PC-9 (cell line): Measurements from ENCODE around the gene AP1S2. TPM values are rescaled to one million over a fixed set of nuclear protein-coding genes. Genes with fewer than 3 reads are reported as not detected.
"Not testable (repeated sequence)": the region's sequence is repeated elsewhere in the genome, so short reads cannot be mapped to it uniquely, and the experiment has no call there.

Source experiments
- BruUV-seq: library from RNA; stranded (reverse); fragments of 400-500 nt; replicated peaks from 2 replicates; lab custom pipeline; 2021; lab: Mats Ljungman, UMichigan
- CTCF ChIA-PET: fragments of 300-600 bp; sonication (Branson Sonifier 250); formaldehyde crosslinking; loops from one replicate; lab custom pipeline; 2022; ENCODE audit warnings: antibody characterized with exemption; lab: Charles Lee
- POLR2A ChIA-PET: fragments of 300-600 bp; sonication (Branson Sonifier 250); formaldehyde crosslinking; loops from one replicate; lab custom pipeline; 2022; ENCODE audit warnings: antibody characterized with exemption; ENCODE audit not compliant: unreplicated experiment; lab: Charles Lee
- DNase-seq, 2 experiments: peaks; one replicate each; pipeline versions ENCODE4 v3.0.0 to v3.0.0-alpha.2; 2015 to 2022; ENCODE audit warnings: mixed read lengths in 1 of 2
- H2AFZ ChIP-seq: fragments of 200-600 bp; sonication (generic); 2 replicates; pipeline ENCODE4 v1.8.1; 2017; ENCODE audit warnings: antibody characterized with exemption
- H3F3A ChIP-seq: fragments of 200-600 bp; sonication (generic); 2 replicates; pipeline ENCODE4 v1.8.1; 2017; ENCODE audit warnings: antibody characterized with exemption, mild to moderate bottlenecking, low read depth; ENCODE audit not compliant: insufficient read depth
- H3K27ac ChIP-seq: fragments of 200-600 bp; sonication (generic); 2 replicates; pipeline ENCODE4 v1.6.1; 2016; ENCODE audit warnings: mixed run types
- H3K27me3 ChIP-seq: fragments of 200-600 bp; sonication (generic); 2 replicates; pipeline ENCODE4 v1.6.1; 2016; ENCODE audit warnings: low read depth, mixed run types; ENCODE audit not compliant: insufficient read depth
- H3K36me3 ChIP-seq: fragments of 200-600 bp; sonication (generic); 2 replicates; pipeline ENCODE4 v1.6.1; 2016; ENCODE audit warnings: low read depth, mixed run types
- H3K4me1 ChIP-seq: fragments of 200-600 bp; sonication (generic); replicated peaks from 2 replicates; pipeline ENCODE4 v1.6.1; 2016; ENCODE audit warnings: mixed run types; ENCODE audit not compliant: insufficient read depth
- H3K4me2 ChIP-seq: fragments of 200-600 bp; sonication (generic); 2 replicates; pipeline ENCODE4 v1.6.1; 2017; ENCODE audit warnings: mixed run types
- H3K4me3 ChIP-seq: fragments of 200-600 bp; sonication (generic); 2 replicates; pipeline ENCODE4 v1.6.1; 2016; ENCODE audit warnings: mixed run types
- H3K79me2 ChIP-seq: fragments of 200-600 bp; sonication (generic); 2 replicates; pipeline ENCODE4 v1.6.1; 2017; ENCODE audit warnings: low read depth, mixed run types
- H3K9me2 ChIP-seq: fragments of 200-600 bp; sonication (generic); 2 replicates; pipeline ENCODE4 v1.8.1; 2017; ENCODE audit warnings: mild to moderate bottlenecking; ENCODE audit not compliant: insufficient read depth
- H3K9me3 ChIP-seq: fragments of 200-600 bp; sonication (generic); 2 replicates; pipeline ENCODE4 v1.8.1; 2016; ENCODE audit warnings: low read depth; ENCODE audit not compliant: insufficient read depth
- H4K20me1 ChIP-seq: fragments of 200-600 bp; sonication (generic); 2 replicates; pipeline ENCODE4 v1.8.1; 2017; ENCODE audit not compliant: insufficient read depth
- CTCF ChIP-seq: fragments of 200-600 bp; sonication (generic); conservative IDR thresholded peaks from 2 replicates; pipeline ENCODE4 v1.6.1; 2017; ENCODE audit warnings: mixed run types, antibody characterized with exemption, mild to moderate bottlenecking, moderate library complexity
- EZH2 ChIP-seq: fragments of 200-600 bp; sonication (generic); IDR thresholded peaks from 2 replicates; pipeline ENCODE4 v1.8.0; 2017; ENCODE audit warnings: antibody characterized with exemption, low read depth
- intact Hi-C: fragments of 100-400 bp; cut with micrococcal nuclease; formaldehyde crosslinking; loops from one replicate; pipeline ENCODE4 v1.10.0; 2022; ENCODE audit not compliant: unreplicated experiment
- total RNA-seq: library from RNA; stranded (reverse); gene quantifications from 2 replicates; pipeline ENCODE4 v1.2.3, GENCODE V29; 2021

The AP1S2 gene
- total RNA-seq, 1 experiment from 2014 or later = 14.2 TPM

- Histone ChIP-seq H3K4me2 (no peak overlapping the region), H3K9me3 (no peaks in the 10 kb centered on the region; the same call in 1 of the 2 replicates), H3K27ac (no peak overlapping the region), H3K4me3 (no peak overlapping the region), H2AFZ (no peak overlapping the region), H4K20me1 (no peaks in the 10 kb centered on the region), H3K4me1 (0 out of 2 replicates have a peak, but pooled peaks cover 5% of the 10 kb centered on the region), H3K27me3 (no peaks in the 10 kb centered on the region), H3K9me2 (no peaks in the 10 kb centered on the region), H3F3A (no peaks in the 10 kb centered on the region), H3K36me3 (no peaks in the 10 kb centered on the region), H3K79me2 (no peaks in the 10 kb centered on the region)
- CTCF ChIA-PET = no interaction called here
- intact Hi-C loops = no loop called here
- no peak for DNase-seq
- TF ChIP-seq CTCF (no peak), EZH2 (no peak)
- POLR2A ChIA-PET = no interaction called here
- BruUV-seq = no TSS peak
These were observed 28.9 kb upstream of the AP1S2 start for GRCh38 chrX:15883540-15883863.

GRCh38 chrX:15882704-15883539 lies 28.3 kb upstream of the AP1S2 start:
- H3K9me3 ChIP-seq = no peaks in the 10 kb centered on the region; the same call in 1 of the 2 replicates
- no peaks in the 10 kb centered on the region for H3K9me2 ChIP-seq
- H2AFZ ChIP-seq = no peak overlapping the region
- 0 out of 2 replicates have a peak, but pooled peaks cover 5% of the 10 kb centered on the region for H3K4me1 ChIP-seq
- ChIA-PET POLR2A (no interaction called here), CTCF (no interaction called here)
- H4K20me1 ChIP-seq = no peaks in the 10 kb centered on the region
- TF ChIP-seq EZH2 = no peak
- TF ChIP-seq CTCF = no peak
- intact Hi-C loops = no loop called here
- no peaks in the 10 kb centered on the region for H3K27me3 ChIP-seq
- DNase-seq = peak in 1 of 2 experiments; percentile 2
- no peak overlapping the region for H3K27ac ChIP-seq
- H3K79me2 ChIP-seq = no peaks in the 10 kb centered on the region
- no peaks in the 10 kb centered on the region for H3F3A ChIP-seq
- peak overlapping the region; percentile 16; the same call in 1 of the 2 replicates for H3K4me2 ChIP-seq
- BruUV-seq = no TSS peak
- no peak overlapping the region for H3K4me3 ChIP-seq
- H3K36me3 ChIP-seq = no peaks in the 10 kb centered on the region

GRCh38 chrX:15881381-15881897 lies 26.8 kb upstream of the AP1S2 start:
- no peak overlapping the region for H3K4me2 ChIP-seq
- no peaks in the 10 kb centered on the region for H3K36me3 ChIP-seq
- H2AFZ ChIP-seq = no peak overlapping the region
- no peaks in the 10 kb centered on the region for H3K27me3 ChIP-seq
- no peak overlapping the region for H3K27ac ChIP-seq
- POLR2A ChIA-PET = no interaction called here
- DNase-seq = no peak
- no peak overlapping the region for H3K4me3 ChIP-seq
- TF ChIP-seq EZH2 (no peak), CTCF (no peak)
- no peaks in the 10 kb centered on the region for H3F3A ChIP-seq
- intact Hi-C loops = no loop called here
- 0 out of 2 replicates have a peak, but pooled peaks cover 5% of the 10 kb centered on the region for H3K4me1 ChIP-seq
- no peaks in the 10 kb centered on the region for H3K79me2 ChIP-seq
- CTCF ChIA-PET = no interaction called here
- H4K20me1 ChIP-seq = no peaks in the 10 kb centered on the region
- H3K9me2 ChIP-seq = no peaks in the 10 kb centered on the region
- H3K9me3 ChIP-seq = no peaks in the 10 kb centered on the region; the same call in 1 of the 2 replicates
- no TSS peak for BruUV-seq

DNA sequence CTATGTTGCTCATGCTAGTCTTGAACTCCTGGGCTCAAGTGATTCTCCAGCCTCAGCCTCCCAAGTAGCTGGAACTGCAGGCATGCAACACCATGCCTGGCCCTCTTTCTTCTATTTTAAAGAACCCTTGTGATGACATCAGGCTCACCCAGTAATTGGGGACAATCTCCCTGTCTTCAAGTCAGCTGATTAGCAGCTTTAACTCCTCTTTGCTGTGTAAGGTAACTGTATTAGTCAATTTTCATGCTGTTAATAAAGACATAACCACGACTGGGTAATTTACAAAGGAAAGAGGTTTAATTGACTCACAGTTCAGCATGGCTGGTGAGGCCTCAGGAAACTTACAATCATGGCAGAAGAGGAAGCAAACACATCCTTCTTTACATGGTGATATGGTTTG lies 23.3 kb upstream of the AP1S2 start:
- H3K9me3 ChIP-seq, CTCF ChIA-PET, H3F3A ChIP-seq, H3K27me3 ChIP-seq, H3K9me2 ChIP-seq, intact Hi-C loops, H3K36me3 ChIP-seq, H3K27ac ChIP-seq, H3K4me1 ChIP-seq, H2AFZ ChIP-seq, H3K79me2 ChIP-seq, POLR2A ChIA-PET, H3K4me3 ChIP-seq, H4K20me1 ChIP-seq, BruUV-seq, DNase-seq, H3K4me2 ChIP-seq: not testable (repeated sequence)
